Stimulated activated CD4-positive, alpha-beta T cell treated with anti-CD3 and anti-CD28 coated beads, Interleukin-15, amount 100 ng/mL, for 1 hour (primary cell): Measurements from ENCODE around the gene SPOCK1.

Experiments used
- DNase-seq, 2 donors: peaks; one replicate each; pipeline ENCODE4 v3.0.0-alpha.2; 2020; ENCODE audit warnings: low read depth in 1 of 2, low spot score in 1 of 2

Gene SPOCK1

DNA sequence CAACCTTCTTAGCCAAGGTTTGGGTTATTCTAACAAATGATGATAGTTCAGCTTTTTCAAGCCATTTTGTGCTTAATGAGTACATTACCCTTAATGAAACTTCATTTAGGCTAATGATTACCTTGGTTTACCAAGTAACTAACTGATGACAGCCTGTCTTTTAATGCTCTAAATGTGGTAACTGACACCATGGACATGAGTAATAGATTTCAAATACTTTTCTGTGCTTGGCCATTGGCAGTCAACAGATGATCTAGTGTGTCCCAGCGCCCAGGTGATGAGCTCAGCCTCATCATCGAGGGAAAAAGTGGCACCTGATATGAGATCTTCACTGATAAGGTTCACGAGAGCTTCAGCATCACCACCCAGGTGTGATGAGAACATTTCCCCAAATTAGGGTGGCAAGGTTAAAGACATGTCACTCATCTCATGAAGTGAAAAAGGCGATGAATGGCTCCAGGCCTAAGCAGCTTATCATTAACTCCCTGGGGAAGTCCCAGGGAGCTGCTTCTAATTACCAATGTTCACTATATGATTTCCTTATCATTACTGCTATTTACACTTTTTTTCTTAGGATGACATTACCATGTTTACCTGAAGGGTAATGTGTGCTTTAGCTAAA, 296.0 kb downstream of the SPOCK1 start:
- no peak for DNase-seq

DNA sequence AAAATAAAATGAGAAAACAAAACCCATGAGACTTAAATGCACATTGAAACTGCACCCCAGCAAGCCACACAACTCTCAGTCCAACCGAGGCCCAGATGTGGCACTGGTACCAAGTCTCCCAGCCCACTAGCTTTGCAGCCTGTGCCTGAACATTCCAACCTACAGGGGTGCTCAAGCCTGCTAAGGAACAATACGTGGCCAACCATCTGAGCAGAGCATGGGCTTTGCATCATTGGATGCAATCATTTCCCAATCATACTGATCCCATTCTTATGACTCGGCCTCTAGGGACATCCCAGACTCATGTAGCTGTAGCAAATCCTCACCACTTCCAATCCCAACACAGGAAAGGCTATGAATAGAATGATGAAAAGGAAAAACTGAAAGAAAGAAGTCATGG, 297.2 kb downstream of the SPOCK1 start:
- no peak for DNase-seq

- DNase-seq, result no peak
These were observed 298.0 kb downstream of the SPOCK1 start for GRCh38 chr5:137200906-137201700.

DNA sequence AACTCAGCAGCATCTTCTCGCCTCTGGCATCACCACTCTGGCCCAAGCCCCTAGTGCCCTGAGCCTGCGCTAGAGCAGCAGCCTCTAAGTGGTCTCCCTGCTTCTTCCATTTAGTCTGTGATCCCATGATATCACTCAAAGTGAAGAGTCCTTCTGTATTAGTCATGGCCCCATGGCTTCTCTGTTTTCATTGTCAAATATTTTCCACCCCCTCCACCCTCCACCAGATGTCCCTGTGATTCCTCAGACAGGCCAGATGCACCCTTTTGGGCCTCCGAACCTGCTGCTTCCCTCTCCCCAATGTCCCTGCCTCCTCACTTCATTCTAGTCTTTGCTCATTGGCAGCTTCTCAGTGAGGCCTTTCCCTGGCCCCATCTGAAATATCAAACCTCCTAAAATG, 299.2 kb downstream of the SPOCK1 start:
- DNase-seq, result no peak

DNA sequence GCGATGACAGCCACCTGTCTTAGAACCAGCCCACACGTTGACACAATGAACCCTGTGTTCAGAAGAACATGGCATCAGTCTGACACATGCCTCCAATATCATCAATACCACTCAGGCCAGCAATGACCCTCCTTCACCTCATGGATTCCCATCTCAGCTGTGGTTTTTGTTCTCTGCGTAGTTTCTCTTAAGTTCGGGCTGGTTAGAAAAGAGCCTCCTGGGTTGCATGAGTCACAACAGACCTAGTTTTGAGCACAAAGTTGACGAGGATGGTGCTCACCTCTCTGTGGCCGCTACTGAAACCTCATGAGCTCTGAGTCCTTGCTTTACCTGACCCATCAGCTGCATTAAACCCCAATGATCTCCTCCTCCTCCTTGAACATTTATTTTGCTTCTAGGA, 299.9 kb downstream of the SPOCK1 start:
- no peak for DNase-seq

DNA sequence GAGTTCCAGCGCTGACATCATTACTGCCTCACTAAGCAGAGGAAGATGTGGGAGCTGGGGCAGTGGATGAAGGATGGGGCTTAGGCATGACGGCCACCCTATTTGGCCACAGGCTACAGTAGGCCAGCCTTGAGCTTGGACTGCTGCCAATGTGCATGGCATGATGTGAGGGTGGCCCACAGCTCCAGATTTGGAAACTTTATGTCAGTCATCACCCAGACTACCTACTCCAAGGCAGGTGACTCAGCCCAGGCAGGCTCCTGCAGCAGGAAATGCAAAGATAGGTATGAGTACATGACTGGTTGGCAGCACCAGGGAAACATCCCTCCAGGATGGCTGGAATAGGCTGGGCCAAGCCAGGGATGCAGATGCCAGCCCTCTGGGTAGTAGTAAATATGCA, 303.6 kb downstream of the SPOCK1 start:
- DNase-seq, result no peak

DNA sequence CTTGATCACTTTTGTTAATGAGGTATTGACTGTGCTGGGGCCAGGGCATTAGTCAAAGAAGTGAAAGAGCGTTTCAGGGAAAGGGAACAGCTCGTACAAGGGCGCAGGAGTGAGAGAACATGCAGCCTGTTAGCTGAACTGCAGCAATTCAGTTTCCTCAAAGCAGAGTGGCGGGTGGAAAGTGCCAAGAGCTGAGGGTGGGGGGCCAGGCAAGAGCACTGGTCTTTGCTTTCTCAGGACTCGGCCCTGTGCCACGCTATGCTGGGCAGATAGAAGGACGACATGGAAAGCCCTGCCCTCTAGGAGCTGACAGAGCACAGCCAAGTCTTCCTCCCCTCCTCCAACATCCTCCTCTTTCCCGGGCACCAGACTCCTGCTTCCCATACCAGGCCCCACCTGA, 304.8 kb downstream of the SPOCK1 start:
- DNase-seq, result no peak

- DNase-seq, result no peak
These were observed 306.8 kb downstream of the SPOCK1 start for GRCh38 chr5:137192293-137192743.

- DNase-seq, result no peak
These were observed 307.9 kb downstream of the SPOCK1 start for GRCh38 chr5:137191179-137191578.

GRCh38 chr5:137190441-137190840, 308.7 kb downstream of the SPOCK1 start:
- no peak for DNase-seq

DNA sequence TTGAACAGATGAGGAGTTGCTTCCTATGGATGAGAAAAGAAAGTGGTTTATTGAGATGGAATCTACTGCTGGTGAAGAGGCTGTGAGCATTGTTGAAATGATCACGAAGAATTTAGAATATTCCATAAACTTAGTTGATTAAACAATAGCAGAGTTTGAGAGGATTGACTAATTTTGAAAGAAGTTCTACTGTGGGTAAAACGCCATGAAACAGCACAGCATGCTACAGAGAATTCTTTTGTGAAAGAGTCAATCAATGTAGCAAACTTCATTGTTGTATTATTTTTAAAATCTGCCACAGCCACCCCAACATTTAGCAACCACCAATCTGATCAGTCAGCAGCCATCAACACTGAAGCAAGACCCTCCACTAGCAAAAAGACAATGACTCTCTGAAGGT, 309.1 kb downstream of the SPOCK1 start:
- no peak for DNase-seq

GRCh38 chr5:137188566-137188965, 310.6 kb downstream of the SPOCK1 start:
- no peak for DNase-seq

- no peak for DNase-seq
These were observed 312.2 kb downstream of the SPOCK1 start for GRCh38 chr5:137186759-137187461.

GRCh38 chr5:137185193-137185592, 313.9 kb downstream of the SPOCK1 start:
- no peak for DNase-seq

GRCh38 chr5:137184734-137185133, 314.4 kb downstream of the SPOCK1 start:
- no peak for DNase-seq

GRCh38 chr5:137182576-137182975, 316.6 kb downstream of the SPOCK1 start:
- DNase-seq, result no peak

- DNase-seq, result no peak
These were observed 317.5 kb downstream of the SPOCK1 start for GRCh38 chr5:137181667-137182066.

DNA sequence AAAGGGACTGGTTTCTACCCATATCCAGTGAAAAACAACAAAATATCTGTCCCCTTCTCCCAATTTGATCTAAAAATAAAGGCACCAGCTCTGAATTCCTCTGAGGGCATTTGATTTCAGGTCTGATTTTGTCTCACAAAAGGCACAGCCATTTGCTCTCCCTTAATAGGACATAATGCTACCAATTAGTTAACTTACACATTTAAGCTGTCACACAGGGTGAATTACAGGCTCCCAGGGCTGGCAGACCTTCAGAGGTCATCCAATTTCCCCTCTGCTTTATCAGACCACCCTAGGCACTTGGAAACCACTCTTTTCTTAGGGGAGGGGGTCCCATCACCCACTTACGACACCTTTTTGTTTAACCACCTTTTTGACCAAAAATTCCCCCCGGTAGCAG, 319.9 kb downstream of the SPOCK1 start:
- no peak for DNase-seq

GRCh38 chr5:137176609-137177008, 322.5 kb downstream of the SPOCK1 start:
- no peak for DNase-seq

GRCh38 chr5:137176126-137176525, 323.0 kb downstream of the SPOCK1 start:
- no peak for DNase-seq

DNA sequence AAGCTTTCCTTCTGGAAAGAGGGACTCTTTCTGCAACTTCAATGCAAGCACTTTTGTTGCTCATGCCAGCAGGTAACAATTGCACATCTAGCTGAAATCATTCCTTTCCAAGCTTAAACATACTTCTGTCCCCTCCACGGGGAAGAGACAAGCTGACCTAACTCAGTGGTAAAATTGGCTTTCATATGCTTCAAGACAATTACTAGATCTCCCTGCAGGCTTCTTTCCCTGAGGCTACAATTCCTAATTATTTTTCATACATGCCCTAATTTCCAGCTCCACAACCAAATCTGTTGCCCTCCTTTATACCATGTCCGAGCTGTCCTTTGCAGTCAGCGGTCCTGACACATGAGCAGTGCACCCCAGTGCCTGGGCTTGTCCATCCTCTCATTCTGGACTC, 324.9 kb downstream of the SPOCK1 start:
- DNase-seq, result no peak

DNA sequence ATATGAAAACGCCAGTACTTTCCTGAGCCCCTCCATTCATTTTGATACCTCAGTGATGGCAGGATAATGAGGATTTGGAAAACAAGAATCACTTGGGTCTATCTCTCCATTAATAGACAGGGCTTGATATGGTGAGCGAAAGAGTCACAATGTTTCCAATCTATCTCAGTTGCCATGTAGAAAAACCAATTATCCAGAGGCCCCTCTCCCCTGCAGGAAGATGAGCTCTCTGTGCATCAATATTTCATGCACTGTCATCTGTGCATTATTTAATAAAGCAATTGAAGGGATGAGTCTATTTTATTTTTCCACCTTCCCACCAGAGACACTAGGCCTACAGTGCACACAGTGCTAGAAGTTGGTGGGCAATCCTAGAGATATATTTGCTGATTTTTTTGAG, 326.9 kb downstream of the SPOCK1 start:
- no peak for DNase-seq
